GM21367 (cell line): ENCODE data around the gene HYDIN.

Source experiments
- ATAC-seq: cut with Tn5 transposase; IDR thresholded peaks from one replicate; pipeline ENCODE4 v1.9.1; 2021; ENCODE audit not compliant: unreplicated experiment

The HYDIN gene

GRCh38 chr16:70769131-70769530, 461.4 kb downstream of the HYDIN start:
- no peak for ATAC-seq

GRCh38 chr16:70768203-70768580, 462.3 kb downstream of the HYDIN start:
- no peak for ATAC-seq

GRCh38 chr16:70767377-70768202, 462.9 kb downstream of the HYDIN start:
- no peak for ATAC-seq

GRCh38 chr16:70766658-70767057, 463.9 kb downstream of the HYDIN start:
- no peak for ATAC-seq

- no peak for ATAC-seq
Observed at GRCh38 chr16:70766176-70766575, 464.3 kb downstream of the HYDIN start.

GRCh38 chr16:70765491-70765890, 465.0 kb downstream of the HYDIN start:
- no peak for ATAC-seq

- no peak for ATAC-seq
Observed at GRCh38 chr16:70764632-70765031, 465.9 kb downstream of the HYDIN start.

GRCh38 chr16:70760221-70760620, 470.3 kb downstream of the HYDIN start:
- ATAC-seq = no peak

GRCh38 chr16:70759666-70760065, 470.9 kb downstream of the HYDIN start:
- ATAC-seq = no peak

GRCh38 chr16:70758786-70759185, 471.7 kb downstream of the HYDIN start:
- no peak for ATAC-seq
